Fibroblast of lung (primary cell): Measurements from ENCODE around the gene CLEC19A.

Source experiments
- EZH2 ChIP-seq: IDR thresholded peaks from 2 replicates; pipeline ENCODE4 v1.5.1; 2012; ENCODE audit warnings: low read length, control low read depth, mild to moderate bottlenecking; ENCODE audit errors: missing control alignments
- TF ChIP-seq, protein P1 (sequence below), 2 donors: IDR thresholded peaks in 1 of 2; conservative IDR thresholded peaks in 1 of 2; 1 replicate in 1 of 2; 2 replicates in 1 of 2; pipeline ENCODE4 v1.5.1; 2011 to 2012; ENCODE audit warnings: low read length in 2 of 2, control low read depth in 1 of 2, inconsistent platforms in 1 of 2, low read depth in 1 of 2, mild to moderate bottlenecking in 1 of 2

DNA sequence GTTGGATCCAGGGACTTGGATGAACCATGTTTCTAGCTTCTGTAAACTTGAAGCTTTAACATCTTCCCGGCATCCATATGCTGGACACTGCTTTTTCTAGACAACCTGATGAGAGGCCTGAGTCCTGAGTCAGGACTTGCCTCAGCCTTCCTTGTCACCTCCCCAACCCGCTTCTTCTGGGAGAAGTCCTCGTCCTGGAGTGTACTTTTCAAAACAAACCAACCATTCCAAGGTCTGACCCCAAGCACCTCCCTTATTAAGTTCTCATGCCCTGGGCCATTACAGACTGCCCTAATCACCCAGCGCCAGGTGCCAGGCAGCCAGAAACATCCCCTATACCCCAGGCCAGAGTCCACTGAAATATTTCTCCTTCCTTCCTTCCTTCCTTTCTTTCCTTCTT, 59.4 kb downstream of the CLEC19A start:
- TF ChIP-seq, protein P1, sequence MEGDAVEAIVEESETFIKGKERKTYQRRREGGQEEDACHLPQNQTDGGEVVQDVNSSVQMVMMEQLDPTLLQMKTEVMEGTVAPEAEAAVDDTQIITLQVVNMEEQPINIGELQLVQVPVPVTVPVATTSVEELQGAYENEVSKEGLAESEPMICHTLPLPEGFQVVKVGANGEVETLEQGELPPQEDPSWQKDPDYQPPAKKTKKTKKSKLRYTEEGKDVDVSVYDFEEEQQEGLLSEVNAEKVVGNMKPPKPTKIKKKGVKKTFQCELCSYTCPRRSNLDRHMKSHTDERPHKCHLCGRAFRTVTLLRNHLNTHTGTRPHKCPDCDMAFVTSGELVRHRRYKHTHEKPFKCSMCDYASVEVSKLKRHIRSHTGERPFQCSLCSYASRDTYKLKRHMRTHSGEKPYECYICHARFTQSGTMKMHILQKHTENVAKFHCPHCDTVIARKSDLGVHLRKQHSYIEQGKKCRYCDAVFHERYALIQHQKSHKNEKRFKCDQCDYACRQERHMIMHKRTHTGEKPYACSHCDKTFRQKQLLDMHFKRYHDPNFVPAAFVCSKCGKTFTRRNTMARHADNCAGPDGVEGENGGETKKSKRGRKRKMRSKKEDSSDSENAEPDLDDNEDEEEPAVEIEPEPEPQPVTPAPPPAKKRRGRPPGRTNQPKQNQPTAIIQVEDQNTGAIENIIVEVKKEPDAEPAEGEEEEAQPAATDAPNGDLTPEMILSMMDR (conservative IDR thresholded peaks at IDR 0.05 in 1 of 2, IDR thresholded peaks at IDR 0.05 in 1 of 2; ENCODE audit: low read depth in 1 of 2, low read length in 2 of 2): no peak
- no peak for TF ChIP-seq EZH2
